ENCODE data around the gene XCL1. TPM values are rescaled to one million over a fixed set of nuclear protein-coding genes. Genes with fewer than 3 reads are reported as not detected.

XCL1 gene
- total and polyA plus RNA-seq, 2 experiments from 2014 or later, result 0.24 TPM; not detected in 1

- H3K4me3 ChIP-seq, result no peak overlapping the region
- ATAC-seq (no peak), DNase-seq (ENCODE audit: low spot score) (no peak)
- no peak overlapping the region for H2AFZ ChIP-seq
- H3K4me1 Mint-ChIP-seq, result peaks cover 13% of the 10 kb centered on the region
- no peak for TF ChIP-seq POLR2AphosphoS5 (IDR thresholded peaks at IDR 0.05; ENCODE audit: low read depth)
- TF ChIP-seq JUNB (IDR thresholded peaks at IDR 0.05; ENCODE audit: unreplicated experiment), result no peak
- TF ChIP-seq ETS1 (IDR thresholded peaks at IDR 0.05), result no peak
- TF ChIP-seq STAT1 (IDR thresholded peaks at IDR 0.05; ENCODE audit: unreplicated experiment), result no peak
- TF ChIP-seq ZNF114 (CRISPR knock-in tag; IDR thresholded peaks at IDR 0.05), result no peak
- no peak for TF ChIP-seq CTCF (conservative IDR thresholded peaks at IDR 0.05; ENCODE audit: low read depth in 2 of 2)
- TF ChIP-seq REST (IDR thresholded peaks at IDR 0.05; ENCODE audit: unreplicated experiment), result no peak
- TF ChIP-seq EZH2phosphoT487 (IDR thresholded peaks at IDR 0.05; ENCODE audit: unreplicated experiment), result no peak
- TF ChIP-seq EZH2 (IDR thresholded peaks at IDR 0.05; ENCODE audit: low read depth, unreplicated experiment), result no peak
- no peak for TF ChIP-seq NANOG (IDR thresholded peaks at IDR 0.05; ENCODE audit: borderline replicate concordance)
- TF ChIP-seq ZNF462 (CRISPR knock-in tag; IDR thresholded peaks at IDR 0.05), result no peak
- no peak for TF ChIP-seq CREB1 (CRISPR knock-in tag; IDR thresholded peaks at IDR 0.05; ENCODE audit: low read depth)
- TF ChIP-seq ZNF331 (CRISPR knock-in tag; IDR thresholded peaks at IDR 0.05; ENCODE audit: low read depth), result no peak
- peaks cover 7% of the 10 kb centered on the region for H3K27me3 Mint-ChIP-seq (ENCODE audit: insufficient read depth, low read depth, poor library complexity)
- no peaks in the 10 kb centered on the region for H3K36me3 Mint-ChIP-seq (ENCODE audit: low read depth)
- H3K27ac Mint-ChIP-seq, result no peak overlapping the region
- no peak overlapping the region for H3K27ac ChIP-seq (ENCODE audit: low read depth)
- H3K4me1 ChIP-seq (ENCODE audit: insufficient read depth), result peaks cover 4% of the 10 kb centered on the region; the same call in 1 of the 2 replicates
- no peaks in the 10 kb centered on the region for H4K20me1 ChIP-seq (replicated peaks; ENCODE audit: insufficient read depth)
- H3K9me3 Mint-ChIP-seq, result no peaks in the 10 kb centered on the region
- H3K36me3 ChIP-seq (ENCODE audit: insufficient read depth), result no peaks in the 10 kb centered on the region
- H3K4me3 Mint-ChIP-seq, result no peak overlapping the region
- H3F3A ChIP-seq (replicated peaks; ENCODE audit: low read depth), result no peaks in the 10 kb centered on the region
- no peaks in the 10 kb centered on the region for H3K27me3 ChIP-seq (ENCODE audit: insufficient read depth)
- no peaks in the 10 kb centered on the region for H3K79me2 ChIP-seq (replicated peaks; ENCODE audit: insufficient read depth)
- no peak overlapping the region for H3K4me2 ChIP-seq
- no peaks in the 10 kb centered on the region for H3K9me2 ChIP-seq (ENCODE audit: insufficient read depth)
Observed at GRCh38 chr1:168613038-168613451, 36.6 kb downstream of the XCL1 start.

All from GM23338 (cell line).